ENCODE measurements around the gene ACRV1. TPM values are rescaled to one million over a fixed set of nuclear protein-coding genes. Genes with fewer than 3 reads are reported as not detected.
"Not testable (repeated sequence)": the region's sequence is repeated elsewhere in the genome, so short reads cannot be mapped to it uniquely, and the experiment has no call there.

ACRV1 gene, protein sequence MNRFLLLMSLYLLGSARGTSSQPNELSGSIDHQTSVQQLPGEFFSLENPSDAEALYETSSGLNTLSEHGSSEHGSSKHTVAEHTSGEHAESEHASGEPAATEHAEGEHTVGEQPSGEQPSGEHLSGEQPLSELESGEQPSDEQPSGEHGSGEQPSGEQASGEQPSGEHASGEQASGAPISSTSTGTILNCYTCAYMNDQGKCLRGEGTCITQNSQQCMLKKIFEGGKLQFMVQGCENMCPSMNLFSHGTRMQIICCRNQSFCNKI
- not detected for total RNA-seq

DNA sequence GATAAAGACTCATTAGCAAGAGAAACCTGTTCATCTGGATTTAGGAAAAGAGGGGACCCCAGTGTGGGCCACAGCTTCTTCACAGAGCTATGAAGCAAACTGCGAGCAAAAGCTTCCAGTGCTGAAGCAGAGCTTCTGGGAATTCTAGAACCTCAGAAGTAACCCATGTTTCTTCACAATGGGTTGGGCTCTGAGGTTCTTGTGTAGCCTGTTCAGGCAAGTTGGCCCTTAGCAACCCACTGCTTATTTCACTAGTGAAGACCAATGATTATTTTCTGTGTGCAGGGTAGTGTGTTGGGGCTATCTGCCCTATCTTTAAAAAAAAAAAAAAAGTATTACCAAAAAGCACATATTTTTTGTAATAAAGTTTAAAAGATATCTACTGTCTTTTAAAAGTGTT lies at the start of gene ACRV1:
TSS of gene ACRV1 (minus strand) at position 101 of the 400 bp plus-strand sequence. CDS start at position 34, 67 bp downstream.
- ChIA-PET POLR2A (no interaction called here), CTCF (no interaction called here)

DNA sequence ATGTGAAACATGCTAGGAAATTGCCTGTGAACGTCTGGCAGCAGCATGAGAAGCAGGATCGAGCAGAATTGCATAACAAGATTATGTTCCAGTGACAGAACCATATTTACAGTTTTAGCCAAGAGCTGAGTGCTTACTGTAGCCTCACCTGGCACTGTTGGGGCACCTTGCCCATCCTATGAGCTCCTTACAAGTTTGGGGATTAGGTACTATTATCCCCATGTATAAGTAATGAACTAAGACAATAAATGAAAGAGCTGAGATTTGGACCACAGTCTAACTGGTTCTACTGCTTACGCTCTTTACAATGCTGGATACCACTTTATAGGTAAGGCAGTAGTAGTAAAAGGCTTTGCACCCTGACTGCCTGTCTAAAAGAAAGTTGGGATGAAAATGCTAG lies 48.3 kb upstream of the ACRV1 start:
- POLR2A ChIA-PET, result no interaction called here
- CTCF ChIA-PET, result no interaction called here

DNA sequence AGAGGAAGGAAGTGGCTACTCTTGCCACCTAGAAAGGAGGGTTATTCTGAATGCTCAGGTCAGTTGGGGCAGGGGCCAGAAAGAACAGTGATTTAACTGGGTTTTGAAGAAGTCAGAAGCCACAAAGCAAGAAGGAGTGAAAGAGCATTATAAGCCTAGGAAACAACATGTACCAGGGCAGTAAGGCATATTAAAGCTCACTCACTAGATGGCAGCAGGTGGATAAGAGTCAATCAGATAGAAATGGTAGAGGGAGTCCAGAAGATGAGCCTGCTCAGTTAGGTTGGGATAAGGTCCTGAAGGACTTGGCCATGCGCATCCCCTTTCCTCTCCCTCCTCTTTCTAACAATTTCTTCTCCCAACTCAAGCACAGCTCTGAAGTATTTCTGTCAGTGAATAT lies 43.5 kb upstream of the ACRV1 start:
- POLR2A ChIA-PET, result no interaction called here
- CTCF ChIA-PET, result no interaction called here

DNA sequence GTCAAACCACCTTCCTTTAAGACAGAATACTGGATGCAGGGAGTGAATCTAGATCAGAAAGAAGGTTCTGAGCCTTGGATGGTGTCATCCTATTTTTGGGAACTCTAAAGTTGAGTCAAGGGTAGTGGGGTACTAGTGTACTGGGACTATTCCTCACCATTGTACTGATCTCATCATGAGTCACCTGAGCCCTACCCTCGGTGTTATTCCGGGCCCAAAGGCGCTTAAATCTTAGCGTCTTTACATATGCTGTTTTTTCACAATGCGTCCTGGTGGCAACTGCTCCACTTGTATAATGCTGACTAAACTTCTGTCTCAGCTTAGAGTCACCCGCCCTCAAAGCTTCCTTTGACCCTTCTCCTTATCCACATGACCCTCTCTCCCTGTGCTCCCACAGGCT lies 40.1 kb upstream of the ACRV1 start:
- ChIA-PET CTCF (no interaction called here), POLR2A (no interaction called here)

DNA sequence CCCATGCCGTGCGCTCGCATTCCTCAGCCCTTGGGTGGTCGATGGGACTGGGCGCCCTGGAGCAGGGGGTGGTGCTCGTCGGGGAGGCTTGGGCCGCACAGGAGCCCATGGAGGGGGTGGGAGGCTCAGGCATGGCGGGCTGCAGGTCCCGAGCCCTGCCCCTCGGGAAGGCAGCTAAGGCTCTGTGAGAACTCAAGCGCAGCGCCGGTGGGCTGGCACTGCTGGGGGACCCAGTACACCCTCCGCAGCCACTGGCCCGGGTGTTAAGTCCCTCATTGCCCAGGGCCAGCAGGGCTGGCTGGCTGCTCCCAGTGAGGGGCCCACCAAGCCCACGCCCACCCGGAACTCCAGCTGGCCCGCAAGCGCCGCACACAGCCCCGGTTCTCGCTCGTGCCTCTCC lies 24.0 kb upstream of the ACRV1 start:
- POLR2A ChIA-PET, CTCF ChIA-PET: not testable (repeated sequence)

DNA sequence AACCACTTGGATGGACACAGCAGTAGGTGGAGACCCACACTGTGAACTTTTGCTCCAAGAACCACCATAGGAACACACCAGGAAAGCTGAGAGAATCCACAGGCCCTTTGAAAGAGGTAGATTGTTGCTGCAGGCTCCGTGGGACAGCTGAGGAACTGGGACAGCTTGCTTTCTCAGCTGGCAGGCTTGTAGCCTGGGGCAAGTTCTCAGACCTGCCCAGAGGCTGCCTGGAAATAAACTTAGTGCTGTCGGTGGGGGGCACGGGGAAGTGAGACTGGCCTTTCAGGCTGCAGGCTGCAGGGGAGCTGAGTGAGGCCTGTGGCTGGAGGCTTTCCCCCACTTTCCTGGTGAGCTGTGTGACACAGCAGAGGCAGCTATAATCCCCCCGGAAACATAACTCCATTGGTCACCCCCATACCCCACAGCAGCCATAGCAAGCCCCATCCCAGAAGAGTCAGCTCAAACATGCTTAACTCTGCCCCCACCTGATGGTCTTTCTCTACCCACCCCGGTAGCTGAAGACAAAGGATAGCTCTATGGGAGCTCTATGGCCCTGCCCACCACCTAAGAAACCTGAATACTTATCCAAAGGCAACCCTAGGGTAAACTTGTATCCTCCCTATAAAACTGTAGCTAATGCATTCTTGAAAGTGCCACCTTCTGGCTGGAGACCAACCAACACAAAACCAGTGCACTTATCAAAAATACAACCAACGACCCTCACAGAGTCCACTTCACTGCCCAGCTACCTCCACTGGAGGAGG lies 21.4 kb upstream of the ACRV1 start:
- CTCF ChIA-PET, result no interaction called here

DNA sequence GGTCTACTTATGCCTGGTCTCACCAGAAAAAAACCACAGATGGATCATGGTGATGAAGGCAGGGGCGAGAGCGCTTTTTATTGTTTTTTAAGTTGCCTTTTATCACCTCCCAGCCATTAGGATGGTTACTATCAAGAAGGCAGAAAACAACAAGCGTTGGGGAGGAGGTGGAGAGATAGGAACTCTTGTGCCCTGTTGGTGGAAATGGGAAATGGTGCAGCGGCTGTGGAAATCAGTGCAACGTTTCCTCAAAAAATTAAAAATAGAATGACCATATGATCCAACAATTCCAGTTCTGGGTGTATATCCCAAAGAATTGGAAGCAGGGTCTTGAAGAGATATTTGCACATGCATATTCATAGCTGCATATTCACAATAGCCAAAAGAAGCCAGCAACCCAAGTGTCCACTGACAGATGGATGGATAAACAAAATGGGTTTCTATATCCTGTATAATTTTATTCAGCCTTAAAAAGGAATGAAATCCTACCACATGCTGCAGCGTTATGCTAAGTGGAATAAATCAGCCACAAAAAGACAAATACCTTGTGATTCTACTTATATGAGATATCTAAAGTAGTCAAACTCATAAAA lies 20.5 kb upstream of the ACRV1 start:
- CTCF ChIA-PET, result no interaction called here
- POLR2A ChIA-PET, result no interaction called here

More for the DNA sequence above, 21.4 kb upstream of the ACRV1 start:
- POLR2A ChIA-PET, result no interaction called here

DNA sequence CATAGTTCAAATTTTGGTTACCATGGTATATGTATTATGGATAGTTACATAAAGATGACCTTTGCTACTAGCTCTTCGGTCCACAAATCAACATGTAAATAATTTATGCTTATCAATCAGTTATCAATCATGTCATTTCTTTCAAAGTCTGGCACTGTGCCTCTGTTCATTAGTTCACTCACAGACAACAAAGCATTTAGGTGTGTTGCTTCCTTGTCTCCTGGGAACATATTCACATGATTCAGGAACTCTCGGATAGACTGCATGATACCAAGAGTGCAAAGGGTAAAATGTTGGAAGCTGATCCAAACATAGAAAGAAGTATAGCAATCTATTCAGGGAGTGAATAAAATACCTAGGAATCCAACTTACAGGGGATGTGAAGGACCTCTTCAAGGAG lies 14.3 kb upstream of the ACRV1 start:
- CTCF ChIA-PET, result no interaction called here

DNA sequence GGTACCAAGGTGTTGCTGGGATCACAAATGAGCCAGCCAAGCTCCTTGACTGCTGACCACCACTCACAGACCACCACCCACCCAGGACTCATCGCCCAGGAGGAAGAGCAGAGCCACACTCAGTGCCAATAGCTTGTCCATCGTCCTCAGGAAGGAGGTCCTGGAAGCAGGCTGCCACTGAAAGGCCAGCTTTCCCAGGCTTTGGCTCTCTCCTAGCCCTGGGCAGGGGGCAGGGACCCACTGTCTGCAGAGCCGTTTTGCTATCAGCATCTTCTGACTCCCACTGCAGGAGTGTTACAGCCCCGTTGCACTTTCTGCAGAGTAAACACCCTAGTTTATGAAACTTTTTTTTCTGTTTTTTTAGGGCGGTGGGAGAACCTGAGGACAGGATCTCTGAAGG lies 12.2 kb upstream of the ACRV1 start:
- CTCF ChIA-PET, result no interaction called here
- POLR2A ChIA-PET, result no interaction called here

More for the DNA sequence above, 14.3 kb upstream of the ACRV1 start:
- POLR2A ChIA-PET, result no interaction called here

DNA sequence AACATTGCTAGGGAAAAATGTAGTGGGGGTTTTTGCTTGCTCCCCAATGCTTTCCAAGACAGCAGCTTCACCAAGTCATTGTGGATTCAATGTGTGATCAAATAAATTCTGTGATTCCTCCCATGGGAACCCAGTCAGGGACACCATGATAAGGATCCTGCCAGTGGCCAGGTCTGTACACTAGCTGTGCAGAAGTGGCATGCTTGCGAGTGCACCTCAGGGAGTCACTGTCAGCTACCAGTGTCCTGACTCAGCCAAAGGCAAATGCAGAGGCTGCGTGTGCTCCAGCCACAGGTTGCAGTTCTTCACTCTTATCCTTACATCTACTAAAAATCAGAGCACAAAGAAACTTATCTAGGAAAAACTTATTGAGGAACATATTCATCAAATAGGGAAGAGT lies 9.4 kb upstream of the ACRV1 start:
- ChIA-PET CTCF (no interaction called here), POLR2A (no interaction called here)

DNA sequence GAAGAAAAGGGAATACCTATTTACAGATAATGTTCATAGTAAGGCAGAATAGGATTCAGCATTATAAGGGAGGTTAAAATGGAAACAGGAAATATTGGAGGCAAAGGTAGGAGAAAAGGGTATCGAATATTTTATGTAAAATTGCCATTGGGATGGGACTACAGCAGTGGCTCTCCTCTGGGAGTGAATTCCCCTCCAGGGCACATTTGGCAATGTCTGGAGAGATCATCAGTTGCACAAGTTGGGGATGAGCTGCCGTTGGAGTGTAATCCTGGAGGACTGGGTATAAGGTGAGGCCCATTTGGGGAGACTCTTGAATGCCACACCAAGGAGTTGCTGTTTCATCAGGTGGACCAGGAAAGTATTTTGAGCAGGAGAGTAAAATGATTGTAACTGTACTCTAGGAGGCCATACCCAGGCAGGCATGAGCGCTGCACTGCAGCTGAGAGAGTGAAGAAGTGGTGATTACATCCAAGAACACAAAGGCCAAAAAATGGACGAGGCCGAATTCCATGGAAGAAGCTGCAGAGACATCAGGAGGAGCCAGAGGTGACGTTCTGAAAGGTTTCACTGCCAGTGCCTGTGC lies 8.7 kb upstream of the ACRV1 start:
- CTCF ChIA-PET, result no interaction called here
- POLR2A ChIA-PET, result no interaction called here

DNA sequence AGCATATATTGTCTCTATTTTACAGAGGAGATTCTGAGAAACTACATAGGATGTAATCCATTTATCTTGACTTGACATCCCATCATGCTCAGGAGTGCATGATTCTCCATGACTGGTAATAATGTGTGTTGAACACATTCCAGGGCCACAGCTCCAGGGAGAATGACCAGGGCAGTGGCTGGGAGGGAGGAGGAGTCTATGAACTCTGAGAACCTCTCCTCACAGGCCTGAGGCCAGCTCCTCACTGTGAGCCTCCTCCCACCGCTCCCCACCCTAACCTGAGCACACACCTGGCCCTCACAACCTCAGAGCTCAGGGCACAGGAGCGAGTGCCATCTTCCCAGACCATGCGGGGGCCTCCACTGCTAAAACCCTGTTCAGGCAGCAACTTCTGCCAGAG lies 8.0 kb upstream of the ACRV1 start:
- ChIA-PET CTCF (no interaction called here), POLR2A (no interaction called here)

DNA sequence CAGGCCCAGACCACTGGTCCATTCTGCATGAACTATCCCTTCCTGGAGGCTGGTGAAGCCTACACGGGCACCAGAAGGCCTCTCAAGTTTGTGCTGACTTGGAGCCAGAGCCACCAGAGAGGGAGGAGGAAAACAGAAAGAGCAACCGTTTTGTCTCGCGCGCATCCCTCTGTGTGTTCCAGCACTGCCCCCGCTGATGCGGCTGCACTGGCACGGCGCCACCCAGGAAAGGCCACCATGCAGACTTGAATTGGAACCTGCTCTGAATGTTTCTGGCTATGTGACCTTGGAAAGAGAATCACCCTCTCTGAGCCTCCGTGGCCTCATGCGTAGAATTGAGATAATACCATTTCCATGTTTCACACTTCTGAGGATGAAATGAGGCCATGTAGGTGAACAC lies 7.4 kb upstream of the ACRV1 start:
- CTCF ChIA-PET, result no interaction called here

DNA sequence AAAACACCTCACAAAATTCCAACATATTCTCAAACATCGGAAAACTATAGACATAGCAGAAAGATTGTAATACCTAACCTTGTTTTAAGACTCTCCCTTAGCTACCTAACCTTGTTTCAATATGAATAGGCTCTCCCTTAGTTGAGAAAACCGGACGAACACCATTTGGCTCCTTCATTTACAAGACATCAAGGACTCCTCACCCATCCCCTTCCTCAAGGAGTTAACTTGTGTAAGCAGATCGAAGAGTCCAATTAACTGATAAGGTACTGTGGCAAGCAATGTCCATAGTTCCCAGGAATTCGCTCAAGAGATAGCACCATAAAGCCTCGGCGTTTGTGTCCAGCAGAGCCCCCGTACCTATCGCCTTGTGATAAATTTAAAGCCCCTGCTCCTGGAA lies 4.6 kb upstream of the ACRV1 start:
- ChIA-PET CTCF (no interaction called here), POLR2A (interaction anchor here (0.6 kb wide), 1 partner anchor 20 kb away, joined by 3 read pairs; no protein-coding TSS in a partner anchor)

More for the DNA sequence above, 7.4 kb upstream of the ACRV1 start:
- POLR2A ChIA-PET, result no interaction called here

DNA sequence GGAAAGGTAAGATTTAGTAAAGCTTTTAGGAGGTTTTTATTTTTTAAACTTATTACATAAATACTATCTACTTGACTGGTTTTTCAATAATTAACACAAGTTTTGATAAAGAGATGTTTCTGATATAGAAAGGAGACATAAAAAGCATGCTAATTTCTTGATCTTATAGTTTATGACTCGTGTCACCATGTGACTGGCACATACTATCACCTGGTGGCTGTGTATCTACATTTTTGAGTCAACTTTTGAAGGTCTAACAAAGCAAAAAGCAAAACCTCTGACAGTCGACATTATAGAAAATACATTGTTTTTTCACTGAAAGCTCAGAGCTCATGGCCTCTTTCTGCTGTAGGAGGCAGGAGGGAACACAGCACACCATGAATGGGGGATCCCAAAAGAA lies 810 bp downstream of the ACRV1 start:
- POLR2A ChIA-PET, result no interaction called here
- CTCF ChIA-PET, result no interaction called here

DNA sequence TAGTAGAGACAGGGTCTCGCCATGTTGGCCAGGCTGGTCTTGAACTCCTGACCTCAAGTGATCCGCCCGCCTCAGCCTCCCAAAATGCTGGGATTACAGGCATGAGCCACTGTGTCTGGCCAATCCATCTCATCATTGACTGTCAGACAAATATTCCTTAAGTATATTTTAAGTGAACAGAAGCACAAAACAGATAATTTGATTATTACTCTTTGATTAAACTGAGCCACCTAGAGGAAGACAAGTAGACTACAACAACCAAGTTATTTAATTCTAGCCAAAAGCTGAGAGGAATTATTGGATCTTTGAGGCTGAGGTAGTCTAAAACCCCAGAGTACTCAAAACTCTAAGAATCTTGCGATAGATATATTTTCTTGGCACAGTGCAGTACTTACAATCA lies 1.2 kb downstream of the ACRV1 start:
- ChIA-PET CTCF (no interaction called here), POLR2A (no interaction called here)

DNA sequence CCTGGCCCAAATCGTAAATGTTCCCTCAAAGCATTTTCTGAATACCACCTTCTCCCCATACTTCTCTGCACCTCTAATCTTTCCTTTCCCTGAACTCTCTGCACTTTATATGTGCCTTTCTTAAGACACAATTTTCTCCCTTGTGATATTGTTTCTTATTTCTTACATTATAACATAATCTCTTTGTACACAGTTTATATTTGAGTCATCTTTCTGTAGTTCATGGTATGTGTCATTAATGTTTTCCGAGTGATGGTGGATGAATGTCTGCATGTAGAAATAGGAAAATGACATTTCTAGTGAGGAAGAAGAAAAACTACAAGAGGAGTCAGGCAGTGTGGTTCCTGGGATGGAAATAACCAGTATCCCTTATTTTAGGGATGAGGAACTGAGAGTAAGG lies 5.5 kb downstream of the ACRV1 start:
- POLR2A ChIA-PET, result no interaction called here
- CTCF ChIA-PET, result no interaction called here

DNA sequence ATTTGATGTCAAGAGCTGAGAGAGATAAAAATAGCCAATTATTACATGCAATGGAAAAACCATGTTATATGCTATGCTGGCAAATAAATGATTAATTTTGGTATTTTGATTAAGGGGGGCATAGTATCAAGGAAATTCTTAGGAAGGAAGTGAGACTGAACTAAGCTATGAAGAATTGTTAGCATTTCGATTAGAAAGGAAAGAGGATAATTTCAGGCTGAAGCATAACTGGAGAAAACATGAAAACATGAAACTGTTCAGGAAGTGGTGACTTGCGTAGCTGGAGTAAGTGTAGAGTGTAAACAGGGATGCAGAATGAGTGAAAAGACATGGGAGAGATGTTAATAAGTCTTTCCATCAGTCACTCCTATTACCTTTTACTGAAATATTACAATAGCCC lies 6.4 kb downstream of the ACRV1 start:
- ChIA-PET POLR2A (no interaction called here), CTCF (no interaction called here)

DNA sequence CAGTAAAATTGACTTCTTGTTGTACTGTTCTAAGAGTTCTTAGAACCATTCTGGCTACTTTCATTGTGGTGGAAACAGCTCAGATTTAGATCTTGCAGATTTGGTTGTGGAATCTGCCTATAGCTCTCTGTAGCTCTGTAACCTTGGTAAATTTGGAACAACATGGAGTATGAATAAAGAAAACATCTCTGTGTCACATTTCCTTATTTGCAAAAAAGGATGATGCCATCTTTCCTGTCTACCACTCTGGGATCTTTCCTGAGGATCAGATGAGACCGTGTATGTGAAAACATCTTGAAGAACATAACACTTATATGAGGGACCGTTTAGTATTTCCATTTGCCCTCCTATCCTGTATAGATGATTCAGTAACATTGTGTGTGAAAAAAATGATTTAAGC lies 9.1 kb downstream of the ACRV1 start:
- CTCF ChIA-PET, result no interaction called here

DNA sequence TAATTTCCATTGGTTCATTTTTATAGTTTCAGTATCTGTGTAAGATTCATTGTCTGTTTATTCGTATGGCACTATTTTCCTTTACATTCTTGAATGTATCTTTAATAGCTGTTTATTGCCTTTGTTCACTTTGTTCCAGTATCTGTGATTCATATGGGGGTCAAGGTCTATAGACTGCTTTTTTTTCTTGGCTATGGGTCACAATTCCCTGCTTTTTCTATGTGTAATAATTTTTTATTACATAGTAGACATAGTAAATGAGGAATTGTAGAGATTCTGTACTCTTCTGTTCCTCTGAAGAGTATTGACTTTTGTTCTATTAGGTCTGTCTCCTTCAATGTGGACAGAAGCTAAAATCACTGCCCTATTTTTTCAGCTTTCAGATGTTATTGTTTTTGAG lies 10.5 kb downstream of the ACRV1 start:
- POLR2A ChIA-PET, result no interaction called here
- CTCF ChIA-PET, result no interaction called here

More for the DNA sequence above, 9.1 kb downstream of the ACRV1 start:
- POLR2A ChIA-PET, result no interaction called here

DNA sequence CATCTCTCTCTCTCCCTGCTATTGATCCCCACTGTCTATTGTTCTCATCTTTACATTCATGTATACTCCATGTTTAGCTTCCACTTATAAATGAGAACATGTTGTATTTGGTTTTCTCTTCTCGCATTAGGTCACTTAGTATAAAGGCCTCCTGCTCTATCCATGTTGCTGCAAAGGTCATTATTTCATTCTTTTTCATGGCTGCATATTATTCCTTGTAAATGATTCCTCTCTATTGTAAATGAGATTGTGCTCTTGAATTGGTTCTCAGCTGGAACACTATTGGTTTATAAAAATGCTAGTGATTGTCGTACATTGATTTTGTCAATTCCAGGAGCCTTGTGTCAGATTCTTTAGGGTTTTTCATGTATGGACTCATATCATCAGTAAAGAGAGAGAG lies 13.5 kb downstream of the ACRV1 start:
- CTCF ChIA-PET, result no interaction called here

More for the DNA sequence above, 13.5 kb downstream of the ACRV1 start:
- POLR2A ChIA-PET, result no interaction called here
